H1 (cell line): ENCODE data around the gene ARHGAP6.

ENCODE experiments used
- EP300 ChIP-seq, 2 experiments: IDR thresholded peaks; 1 replicate in 1 of 2; 2 replicates in 1 of 2; pipeline ENCODE4 v1.6.1; 2011 to 2012; ENCODE audit warnings: low read depth in 2 of 2, low read length in 2 of 2, mild to moderate bottlenecking in 2 of 2, borderline replicate concordance in 1 of 2, inconsistent platforms in 1 of 2, moderate library complexity in 1 of 2
- GABPA ChIP-seq: IDR thresholded peaks from 2 replicates; pipeline ENCODE4 v1.6.1; 2011; ENCODE audit warnings: mild to moderate bottlenecking, low read length, moderate library complexity, borderline replicate concordance; ENCODE audit not compliant: insufficient read depth
- POLR2A ChIP-seq, 2 experiments: IDR thresholded peaks; 1 replicate in 1 of 2; 2 replicates in 1 of 2; pipeline ENCODE4 v1.6.1; 2011; ENCODE audit warnings: low read depth in 2 of 2, low read length in 2 of 2, mild to moderate bottlenecking in 2 of 2; ENCODE audit errors: control extremely low read depth in 1 of 2
- SIX5 ChIP-seq: IDR thresholded peaks from 2 replicates; pipeline ENCODE4 v1.6.1; 2011; ENCODE audit warnings: mild to moderate bottlenecking, low read depth, low read length
- TAF1 ChIP-seq: IDR thresholded peaks from 2 replicates; pipeline ENCODE4 v1.6.1; 2011; ENCODE audit warnings: mild to moderate bottlenecking, low read depth, low read length
- TCF12 ChIP-seq: IDR thresholded peaks from 2 replicates; pipeline ENCODE4 v1.6.1; 2011; ENCODE audit warnings: low read depth, mild to moderate bottlenecking, low read length
- TF ChIP-seq, protein P1 (sequence below), 3 experiments: IDR thresholded peaks; 1 replicate in 2 of 3; 2 replicates in 1 of 3; pipeline versions ENCODE4 v1.5.1 to v1.6.1; 2011; ENCODE audit warnings: low read length in 3 of 3, mild to moderate bottlenecking in 3 of 3, inconsistent platforms in 2 of 3, low read depth in 1 of 3, moderate library complexity in 1 of 3; ENCODE audit not compliant: insufficient read depth in 1 of 3; ENCODE audit errors: control extremely low read depth in 1 of 3
- TF ChIP-seq, protein P2 (sequence below): IDR thresholded peaks from 2 replicates; pipeline ENCODE4 v1.6.1; 2012; ENCODE audit warnings: inconsistent platforms

DNA sequence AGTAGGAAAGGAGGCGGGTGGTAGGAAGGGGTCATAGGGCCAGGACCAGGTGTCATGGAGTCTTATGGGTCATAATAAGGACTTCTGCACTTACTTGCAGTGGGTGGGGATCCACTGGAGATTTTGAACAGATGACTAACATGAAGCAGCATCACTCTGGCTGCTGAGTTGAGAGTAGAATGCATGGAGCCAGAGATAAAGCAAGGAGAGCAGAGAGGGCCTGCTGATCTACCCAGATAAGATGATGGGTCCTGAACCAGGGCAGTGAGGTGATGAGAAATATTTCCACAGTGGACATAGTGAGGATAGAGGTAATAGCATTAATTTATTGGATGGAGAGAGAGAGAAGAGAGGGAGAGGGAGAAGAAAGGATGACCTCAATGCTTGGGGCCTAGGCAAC is 506.6 kb downstream of the ARHGAP6 start:
- TF ChIP-seq, protein P1, sequence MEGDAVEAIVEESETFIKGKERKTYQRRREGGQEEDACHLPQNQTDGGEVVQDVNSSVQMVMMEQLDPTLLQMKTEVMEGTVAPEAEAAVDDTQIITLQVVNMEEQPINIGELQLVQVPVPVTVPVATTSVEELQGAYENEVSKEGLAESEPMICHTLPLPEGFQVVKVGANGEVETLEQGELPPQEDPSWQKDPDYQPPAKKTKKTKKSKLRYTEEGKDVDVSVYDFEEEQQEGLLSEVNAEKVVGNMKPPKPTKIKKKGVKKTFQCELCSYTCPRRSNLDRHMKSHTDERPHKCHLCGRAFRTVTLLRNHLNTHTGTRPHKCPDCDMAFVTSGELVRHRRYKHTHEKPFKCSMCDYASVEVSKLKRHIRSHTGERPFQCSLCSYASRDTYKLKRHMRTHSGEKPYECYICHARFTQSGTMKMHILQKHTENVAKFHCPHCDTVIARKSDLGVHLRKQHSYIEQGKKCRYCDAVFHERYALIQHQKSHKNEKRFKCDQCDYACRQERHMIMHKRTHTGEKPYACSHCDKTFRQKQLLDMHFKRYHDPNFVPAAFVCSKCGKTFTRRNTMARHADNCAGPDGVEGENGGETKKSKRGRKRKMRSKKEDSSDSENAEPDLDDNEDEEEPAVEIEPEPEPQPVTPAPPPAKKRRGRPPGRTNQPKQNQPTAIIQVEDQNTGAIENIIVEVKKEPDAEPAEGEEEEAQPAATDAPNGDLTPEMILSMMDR (IDR thresholded peaks at IDR 0.05; ENCODE audit: control extremely low read depth in 1 of 3, insufficient read depth in 1 of 3, low read depth in 1 of 3, low read length in 3 of 3), result no peak
- TF ChIP-seq POLR2A (IDR thresholded peaks at IDR 0.05; ENCODE audit: control extremely low read depth in 1 of 2, low read depth in 2 of 2, low read length in 2 of 2), result no peak
- TF ChIP-seq GABPA, result no peak
- TF ChIP-seq TAF1, result no peak
- TF ChIP-seq TCF12, result no peak
- TF ChIP-seq SIX5, result no peak
- TF ChIP-seq, protein P2, sequence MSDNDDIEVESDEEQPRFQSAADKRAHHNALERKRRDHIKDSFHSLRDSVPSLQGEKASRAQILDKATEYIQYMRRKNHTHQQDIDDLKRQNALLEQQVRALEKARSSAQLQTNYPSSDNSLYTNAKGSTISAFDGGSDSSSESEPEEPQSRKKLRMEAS, result no peak
- no peak for TF ChIP-seq EP300 (IDR thresholded peaks at IDR 0.05; ENCODE audit: borderline replicate concordance in 1 of 2, low read depth in 2 of 2, low read length in 2 of 2)
